Measurements from ENCODE around the gene NUAK2. TPM values are rescaled to one million over a fixed set of nuclear protein-coding genes. Genes with fewer than 3 reads are reported as not detected.

NUAK2 gene
- total and polyA plus RNA-seq, 2 donors, result 2.1 to 4.0 TPM

- Histone ChIP-seq H3K9me3 (ENCODE audit: control insufficient read depth in 2 of 2, insufficient read depth in 1 of 2, low read length in 1 of 2) (no peaks in the 10 kb centered on the region), H3K27ac (ENCODE audit: low read depth in 1 of 2, low read length in 1 of 2) (no peak overlapping the region), H3K4me1 (ENCODE audit: control insufficient read depth in 2 of 2, insufficient read depth in 2 of 2, low read length in 2 of 2) (no peaks in the 10 kb centered on the region), H3K4me3 (ENCODE audit: low read length in 2 of 2) (no peak overlapping the region), H3K27me3 (ENCODE audit: control insufficient read depth in 2 of 2, insufficient read depth in 1 of 2, low read length in 1 of 2) (peaks cover 8 to 61% of the 10 kb centered on the region in 2 donors), H3K36me3 (ENCODE audit: control insufficient read depth in 2 of 2, insufficient read depth in 2 of 2, low read length in 1 of 2) (no peaks in the 10 kb centered on the region)
- 56% methylated on average over 4 of the region's 4 CpGs for WGBS
- DNase-seq (ENCODE audit: low read depth in 6 of 9, low spot score in 9 of 9), result no peak
These were observed 28.6 kb upstream of the NUAK2 start for GRCh38 chr1:205350124-205350523.

DNA sequence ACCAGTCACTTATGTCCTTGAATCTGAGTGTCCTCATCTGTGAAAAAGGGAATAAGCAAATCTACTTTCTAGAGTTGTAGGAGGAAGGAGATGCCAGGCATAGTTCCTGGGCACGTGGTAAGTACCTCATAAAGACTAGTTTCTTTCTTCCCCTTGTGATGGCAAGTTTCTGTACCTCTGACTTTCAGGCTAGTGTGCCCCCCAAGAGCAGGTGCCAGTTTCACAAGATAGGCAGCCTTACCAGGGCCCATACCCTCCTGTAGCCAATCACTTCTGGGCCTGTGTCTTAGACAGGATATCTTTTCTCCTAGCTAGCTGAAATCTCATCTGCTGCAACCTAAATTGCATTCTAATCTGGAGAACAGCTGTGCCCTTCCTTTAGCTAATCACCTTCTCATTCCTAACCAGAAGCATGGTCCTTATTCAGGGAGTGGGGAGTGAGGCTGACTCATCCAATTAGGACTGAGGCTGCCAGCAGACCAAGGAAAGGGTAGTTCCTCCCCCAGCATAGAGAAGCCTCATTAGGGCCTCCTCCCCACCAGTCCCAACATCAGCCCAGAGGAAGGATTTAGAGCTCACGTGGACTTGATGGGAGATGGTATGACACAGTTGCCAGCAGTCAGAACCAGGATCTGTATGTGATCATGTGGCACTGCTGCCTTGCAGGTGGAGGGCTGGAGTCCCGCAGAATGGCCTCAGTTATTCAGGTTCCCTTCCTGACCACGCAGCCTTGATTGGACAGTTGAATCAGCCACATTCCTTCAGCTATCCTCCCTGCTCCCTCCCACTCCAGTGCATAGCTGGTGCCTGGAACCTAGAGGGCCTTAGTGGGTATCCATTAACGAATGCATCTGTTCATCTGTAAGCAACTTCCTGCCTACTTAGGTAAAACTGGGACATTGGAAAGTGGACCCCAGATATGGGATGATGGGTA lies 27.3 kb upstream of the NUAK2 start:
- no peak overlapping the region for H3K4me3 ChIP-seq (ENCODE audit: low read length in 2 of 2)
- no peaks in the 10 kb centered on the region for H3K4me1 ChIP-seq (ENCODE audit: control insufficient read depth in 2 of 2, insufficient read depth in 2 of 2, low read length in 2 of 2)
- no peak overlapping the region for H3K27ac ChIP-seq (ENCODE audit: low read depth in 1 of 2, low read length in 1 of 2)

GRCh38 chr1:205346956-205347574 lies 25.5 kb upstream of the NUAK2 start:
- H3K27ac ChIP-seq (ENCODE audit: low read depth in 1 of 2, low read length in 1 of 2), result no peak overlapping the region
- H3K9me3 ChIP-seq (ENCODE audit: control insufficient read depth in 2 of 2, insufficient read depth in 1 of 2, low read length in 1 of 2), result peaks cover 0 to 3% of the 10 kb centered on the region in 2 donors
- 84% methylated on average over 10 of the region's 10 CpGs for WGBS
- H3K36me3 ChIP-seq (ENCODE audit: control insufficient read depth in 2 of 2, insufficient read depth in 2 of 2, low read length in 1 of 2), result no peaks in the 10 kb centered on the region
- H3K27me3 ChIP-seq (ENCODE audit: control insufficient read depth in 2 of 2, insufficient read depth in 1 of 2, low read length in 1 of 2), result peaks cover 33 to 86% of the 10 kb centered on the region in 2 donors
- no peak for DNase-seq (ENCODE audit: low read depth in 6 of 9, low spot score in 9 of 9)
- peaks cover 0 to 3% of the 10 kb centered on the region in 2 donors for H3K4me1 ChIP-seq (ENCODE audit: control insufficient read depth in 2 of 2, insufficient read depth in 2 of 2, low read length in 2 of 2)
- H3K4me3 ChIP-seq (ENCODE audit: low read length in 2 of 2), result no peak overlapping the region

More for the DNA sequence above, 27.3 kb upstream of the NUAK2 start:
- no peak for DNase-seq (ENCODE audit: low read depth in 6 of 9, low spot score in 9 of 9)
- no peaks in the 10 kb centered on the region for H3K36me3 ChIP-seq (ENCODE audit: control insufficient read depth in 2 of 2, insufficient read depth in 2 of 2, low read length in 1 of 2)
- no peaks in the 10 kb centered on the region for H3K9me3 ChIP-seq (ENCODE audit: control insufficient read depth in 2 of 2, insufficient read depth in 1 of 2, low read length in 1 of 2)
- peaks cover 16 to 71% of the 10 kb centered on the region in 2 donors for H3K27me3 ChIP-seq (ENCODE audit: control insufficient read depth in 2 of 2, insufficient read depth in 1 of 2, low read length in 1 of 2)
- WGBS, result 74% methylated on average over 5 of the region's 5 CpGs

DNA sequence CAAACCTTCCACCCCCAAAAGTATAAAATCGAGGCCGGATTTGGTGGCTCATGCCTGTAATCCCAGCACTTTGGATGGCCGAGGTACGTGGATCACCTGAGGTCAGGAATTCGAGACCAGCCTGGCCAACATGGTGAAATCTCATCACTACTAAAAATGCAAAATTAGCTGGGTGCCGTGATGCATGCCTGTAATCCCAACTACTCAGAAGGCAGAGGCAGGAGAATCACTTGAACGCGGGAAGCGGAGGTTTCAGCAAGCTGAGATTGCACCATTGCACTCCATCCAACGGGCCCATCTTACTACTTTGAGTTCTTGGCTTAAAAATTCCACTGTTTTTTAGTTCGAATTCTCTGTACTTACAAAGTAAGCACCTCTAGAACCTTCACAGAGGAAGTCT lies 24.2 kb upstream of the NUAK2 start:
- Histone ChIP-seq H3K27me3 (ENCODE audit: control insufficient read depth in 2 of 2, insufficient read depth in 1 of 2, low read length in 1 of 2) (peaks cover 36 to 93% of the 10 kb centered on the region in 2 donors), H3K9me3 (ENCODE audit: control insufficient read depth in 2 of 2, insufficient read depth in 1 of 2, low read length in 1 of 2) (peaks cover 0 to 3% of the 10 kb centered on the region in 2 donors), H3K36me3 (ENCODE audit: control insufficient read depth in 2 of 2, insufficient read depth in 2 of 2, low read length in 1 of 2) (no peaks in the 10 kb centered on the region), H3K4me3 (ENCODE audit: low read length in 2 of 2) (no peak overlapping the region), H3K27ac (ENCODE audit: low read depth in 1 of 2, low read length in 1 of 2) (no peak overlapping the region), H3K4me1 (ENCODE audit: control insufficient read depth in 2 of 2, insufficient read depth in 2 of 2, low read length in 2 of 2) (peaks cover 0 to 3% of the 10 kb centered on the region in 2 donors)
- no peak for DNase-seq (ENCODE audit: low read depth in 6 of 9, low spot score in 9 of 9)
- 92% methylated on average over 11 of the region's 11 CpGs for WGBS

DNA sequence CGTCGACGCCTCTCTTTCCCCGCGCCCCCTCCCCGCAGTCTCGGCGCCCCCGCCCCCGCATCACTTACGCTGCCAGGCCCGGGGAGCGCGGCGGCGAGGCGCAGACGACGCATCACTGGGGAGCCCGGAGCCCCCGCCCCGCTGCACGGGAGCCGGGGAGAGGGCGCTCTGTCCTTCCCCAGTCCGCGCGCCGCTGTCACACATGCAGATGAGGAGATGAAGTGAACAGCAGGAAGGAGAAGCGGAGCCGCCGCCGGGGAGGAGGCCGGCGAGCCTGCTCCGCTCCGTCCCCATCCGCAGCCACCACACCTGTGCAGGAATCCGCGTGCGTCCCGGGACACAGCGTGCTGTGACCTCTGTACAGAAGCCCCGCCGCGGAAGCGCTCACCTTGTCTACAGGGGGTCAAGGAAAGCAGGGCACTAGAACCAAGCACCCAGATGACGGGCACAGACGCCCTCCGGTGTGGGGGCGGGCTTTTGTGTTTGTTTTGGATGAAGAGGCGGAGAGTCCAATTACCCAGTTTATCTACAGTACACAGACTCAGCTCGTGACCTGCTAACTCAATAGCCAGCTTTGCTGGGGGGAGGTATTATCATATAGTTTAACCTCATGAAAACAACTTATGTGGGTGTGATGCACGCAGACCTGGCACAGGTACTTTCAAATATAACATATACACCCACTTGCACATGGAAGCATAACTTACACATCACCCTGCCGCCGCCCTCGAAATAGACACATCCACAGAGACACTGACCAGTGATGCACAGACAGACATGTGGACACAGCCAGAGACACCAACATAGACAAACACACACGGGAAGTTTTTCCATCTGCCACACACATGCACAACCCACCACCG lies 22.8 kb upstream of the NUAK2 start:
- H3K9me3 ChIP-seq (ENCODE audit: control insufficient read depth in 2 of 2, insufficient read depth in 1 of 2, low read length in 1 of 2), result peaks cover 0 to 3% of the 10 kb centered on the region in 2 donors
- H3K27ac ChIP-seq (ENCODE audit: low read depth in 1 of 2, low read length in 1 of 2), result no peak overlapping the region
- peak overlapping the region in 1 of 2 donors; percentile 30 for H3K4me3 ChIP-seq (ENCODE audit: low read length in 2 of 2)
- H3K4me1 ChIP-seq (ENCODE audit: control insufficient read depth in 2 of 2, insufficient read depth in 2 of 2, low read length in 2 of 2), result peaks cover 0 to 3% of the 10 kb centered on the region in 2 donors
- peaks cover 36 to 89% of the 10 kb centered on the region in 2 donors for H3K27me3 ChIP-seq (ENCODE audit: control insufficient read depth in 2 of 2, insufficient read depth in 1 of 2, low read length in 1 of 2)
- no peaks in the 10 kb centered on the region for H3K36me3 ChIP-seq (ENCODE audit: control insufficient read depth in 2 of 2, insufficient read depth in 2 of 2, low read length in 1 of 2)
- 14% methylated on average over 59 of the region's 59 CpGs for WGBS
- DNase-seq (ENCODE audit: low read depth in 6 of 9, low spot score in 9 of 9), result peak in 1 of 9 donors; percentile 28

- 5% methylated on average over 63 of the region's 63 CpGs for WGBS
- H3K36me3 ChIP-seq (ENCODE audit: control insufficient read depth in 2 of 2, insufficient read depth in 2 of 2, low read length in 1 of 2), result no peaks in the 10 kb centered on the region
- H3K9me3 ChIP-seq (ENCODE audit: control insufficient read depth in 2 of 2, insufficient read depth in 1 of 2, low read length in 1 of 2), result peaks cover 0 to 3% of the 10 kb centered on the region in 2 donors
- DNase-seq (ENCODE audit: low read depth in 6 of 9, low spot score in 9 of 9), result no peak
- peak overlapping the region in 1 of 2 donors; percentile 30 for H3K4me3 ChIP-seq (ENCODE audit: low read length in 2 of 2)
- peaks cover 0 to 3% of the 10 kb centered on the region in 2 donors for H3K4me1 ChIP-seq (ENCODE audit: control insufficient read depth in 2 of 2, insufficient read depth in 2 of 2, low read length in 2 of 2)
- no peak overlapping the region for H3K27ac ChIP-seq (ENCODE audit: low read depth in 1 of 2, low read length in 1 of 2)
- H3K27me3 ChIP-seq (ENCODE audit: control insufficient read depth in 2 of 2, insufficient read depth in 1 of 2, low read length in 1 of 2), result peaks cover 36 to 88% of the 10 kb centered on the region in 2 donors
These were observed 22.0 kb upstream of the NUAK2 start for GRCh38 chr1:205343431-205344065.

- Histone ChIP-seq H3K36me3 (ENCODE audit: control insufficient read depth in 2 of 2, insufficient read depth in 2 of 2, low read length in 1 of 2) (no peaks in the 10 kb centered on the region), H3K4me3 (ENCODE audit: low read length in 2 of 2) (no peak overlapping the region)
- 33% methylated on average over 12 of the region's 12 CpGs for WGBS
These were observed 21.4 kb upstream of the NUAK2 start for GRCh38 chr1:205342986-205343385.

DNA sequence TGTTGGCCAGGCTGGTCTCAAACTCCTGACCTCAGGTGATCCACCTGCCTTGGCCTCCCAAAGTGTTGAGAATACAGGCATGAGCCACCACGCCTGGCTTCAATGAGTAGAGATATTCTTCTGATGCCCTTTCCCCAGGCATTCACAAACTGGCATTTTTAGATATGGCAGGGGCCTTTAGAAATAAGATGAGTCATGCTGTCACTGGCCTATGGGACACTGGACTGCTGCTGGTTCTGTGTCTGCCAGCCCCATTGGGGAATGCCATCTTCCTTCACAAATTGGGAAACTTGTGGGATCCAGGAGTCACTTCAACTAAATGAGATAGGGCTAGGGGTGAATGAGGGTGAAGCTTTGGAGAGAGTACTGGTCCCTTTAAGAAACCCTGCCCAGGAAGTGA lies 19.1 kb upstream of the NUAK2 start:
- Histone ChIP-seq H3K27ac (ENCODE audit: low read depth in 1 of 2, low read length in 1 of 2) (no peak overlapping the region), H3K36me3 (ENCODE audit: control insufficient read depth in 2 of 2, insufficient read depth in 2 of 2, low read length in 1 of 2) (no peaks in the 10 kb centered on the region), H3K27me3 (ENCODE audit: control insufficient read depth in 2 of 2, insufficient read depth in 1 of 2, low read length in 1 of 2) (peaks cover 29 to 87% of the 10 kb centered on the region in 2 donors), H3K4me1 (ENCODE audit: control insufficient read depth in 2 of 2, insufficient read depth in 2 of 2, low read length in 2 of 2) (peaks cover 0 to 3% of the 10 kb centered on the region in 2 donors), H3K4me3 (ENCODE audit: low read length in 2 of 2) (no peak overlapping the region), H3K9me3 (ENCODE audit: control insufficient read depth in 2 of 2, insufficient read depth in 1 of 2, low read length in 1 of 2) (peaks cover 0 to 3% of the 10 kb centered on the region in 2 donors)
- WGBS, result 94% methylated on average over 1 of the region's 1 CpG
- DNase-seq (ENCODE audit: low read depth in 6 of 9, low spot score in 9 of 9), result no peak

More at GRCh38 chr1:205342986-205343385, 21.4 kb upstream of the NUAK2 start:
- peaks cover 0 to 3% of the 10 kb centered on the region in 2 donors for H3K9me3 ChIP-seq (ENCODE audit: control insufficient read depth in 2 of 2, insufficient read depth in 1 of 2, low read length in 1 of 2)
- H3K27me3 ChIP-seq (ENCODE audit: control insufficient read depth in 2 of 2, insufficient read depth in 1 of 2, low read length in 1 of 2), result peaks cover 36 to 88% of the 10 kb centered on the region in 2 donors
- peaks cover 0 to 3% of the 10 kb centered on the region in 2 donors for H3K4me1 ChIP-seq (ENCODE audit: control insufficient read depth in 2 of 2, insufficient read depth in 2 of 2, low read length in 2 of 2)
- no peak overlapping the region for H3K27ac ChIP-seq (ENCODE audit: low read depth in 1 of 2, low read length in 1 of 2)
- DNase-seq (ENCODE audit: low read depth in 6 of 9, low spot score in 9 of 9), result no peak
